IPS-18a (cell line): Measurements from ENCODE around the gene CYBB.

Experiments used
- H3K27ac ChIP-seq: one replicate; pipeline ENCODE4 v1.5.1; 2013; ENCODE audit warnings: low read length
- H3K27me3 ChIP-seq: one replicate; pipeline ENCODE4 v1.6.1; 2013; ENCODE audit warnings: mild to moderate bottlenecking, low read length; ENCODE audit not compliant: control insufficient read depth, insufficient read depth
- H3K36me3 ChIP-seq: one replicate; pipeline ENCODE4 v1.6.1; 2013; ENCODE audit warnings: low read depth, low read length; ENCODE audit not compliant: control insufficient read depth
- H3K4me1 ChIP-seq: one replicate; pipeline ENCODE4 v1.6.1; 2013; ENCODE audit warnings: low read depth, low read length; ENCODE audit not compliant: control insufficient read depth
- H3K4me3 ChIP-seq: one replicate; pipeline ENCODE4 v1.5.1; 2013; ENCODE audit warnings: low read length
- H3K9ac ChIP-seq: one replicate; pipeline ENCODE4 v1.6.1; 2013; ENCODE audit warnings: mild to moderate bottlenecking, low read length, moderate library complexity
- H3K9me3 ChIP-seq: one replicate; pipeline ENCODE4 v1.6.1; 2013; ENCODE audit warnings: low read depth, low read length; ENCODE audit not compliant: control insufficient read depth

The CYBB gene

GRCh38 chrX:37786624-37787422, 7.0 kb downstream of the CYBB start:
- Histone ChIP-seq H3K27me3 (no peaks in the 10 kb centered on the region), H3K4me3 (no peak overlapping the region), H3K36me3 (no peaks in the 10 kb centered on the region), H3K27ac (no peak overlapping the region), H3K9ac (no peak overlapping the region), H3K4me1 (no peaks in the 10 kb centered on the region), H3K9me3 (peaks cover 7% of the 10 kb centered on the region)

- Histone ChIP-seq H3K27me3 (no peaks in the 10 kb centered on the region), H3K4me3 (no peak overlapping the region), H3K9me3 (peaks cover 8% of the 10 kb centered on the region), H3K9ac (no peak overlapping the region), H3K27ac (no peak overlapping the region), H3K4me1 (no peaks in the 10 kb centered on the region), H3K36me3 (no peaks in the 10 kb centered on the region)
Measured at GRCh38 chrX:37787423-37787869, 7.6 kb downstream of the CYBB start.

- H3K9me3 ChIP-seq = peaks cover 48% of the 10 kb centered on the region
- no peak overlapping the region for H3K4me3 ChIP-seq
- no peaks in the 10 kb centered on the region for H3K36me3 ChIP-seq
- H3K9ac ChIP-seq = no peak overlapping the region
- no peaks in the 10 kb centered on the region for H3K27me3 ChIP-seq
- no peak overlapping the region for H3K27ac ChIP-seq
- H3K4me1 ChIP-seq = no peaks in the 10 kb centered on the region
Measured at GRCh38 chrX:37796310-37796709, 16.5 kb downstream of the CYBB start.

DNA sequence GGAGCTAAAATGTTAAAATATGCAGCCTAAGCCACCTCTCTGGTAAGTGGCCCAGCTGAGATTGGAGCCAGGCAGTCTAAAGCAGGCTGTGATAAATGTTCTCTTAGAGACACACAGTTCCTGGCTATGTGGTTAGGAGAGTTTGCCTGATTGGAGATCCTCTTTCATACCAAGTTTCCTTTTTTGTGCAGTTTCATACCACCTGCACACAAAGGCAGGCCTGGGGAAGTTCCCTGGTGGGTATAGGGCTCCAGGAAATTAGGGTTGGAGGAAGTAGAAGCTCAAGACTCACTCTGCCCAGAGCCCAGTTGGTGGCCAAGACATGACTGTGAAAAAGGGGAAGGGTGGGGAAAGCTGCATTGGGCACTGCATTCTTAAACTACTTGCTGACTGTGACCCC, 16.9 kb downstream of the CYBB start:
- H3K36me3 ChIP-seq = no peaks in the 10 kb centered on the region
- H3K27ac ChIP-seq = no peak overlapping the region
- no peak overlapping the region for H3K4me3 ChIP-seq
- no peak overlapping the region for H3K9ac ChIP-seq
- peaks cover 46% of the 10 kb centered on the region for H3K9me3 ChIP-seq
- no peaks in the 10 kb centered on the region for H3K4me1 ChIP-seq
- no peaks in the 10 kb centered on the region for H3K27me3 ChIP-seq

DNA sequence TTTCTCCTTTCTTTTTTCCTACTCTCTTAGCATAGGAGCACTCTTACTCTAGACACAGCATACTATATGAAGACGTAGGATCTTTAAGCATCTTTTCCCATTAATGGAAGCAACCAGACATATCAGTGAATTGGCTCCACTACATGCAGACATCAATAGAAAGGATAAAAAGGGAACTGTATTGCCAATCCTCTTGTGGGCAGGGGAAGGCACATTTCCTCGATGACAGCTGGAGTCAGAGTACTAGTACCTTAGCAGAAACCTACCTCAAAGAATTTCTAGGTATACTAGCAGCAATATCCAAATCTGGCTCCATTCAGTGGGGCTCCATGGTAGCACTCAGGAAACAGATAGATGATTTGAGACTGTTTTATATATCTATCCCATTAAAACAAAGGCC, 20.1 kb downstream of the CYBB start:
- Histone ChIP-seq H3K27me3 (no peaks in the 10 kb centered on the region), H3K36me3 (no peaks in the 10 kb centered on the region), H3K27ac (no peak overlapping the region), H3K9ac (no peak overlapping the region), H3K9me3 (peaks cover 32% of the 10 kb centered on the region), H3K4me3 (no peak overlapping the region), H3K4me1 (no peaks in the 10 kb centered on the region)

- Histone ChIP-seq H3K36me3 (no peaks in the 10 kb centered on the region), H3K9me3 (peaks cover 25% of the 10 kb centered on the region), H3K9ac (no peak overlapping the region), H3K4me1 (no peaks in the 10 kb centered on the region), H3K4me3 (no peak overlapping the region), H3K27me3 (no peaks in the 10 kb centered on the region), H3K27ac (no peak overlapping the region)
Measured at GRCh38 chrX:37800717-37801116, 20.9 kb downstream of the CYBB start.

DNA sequence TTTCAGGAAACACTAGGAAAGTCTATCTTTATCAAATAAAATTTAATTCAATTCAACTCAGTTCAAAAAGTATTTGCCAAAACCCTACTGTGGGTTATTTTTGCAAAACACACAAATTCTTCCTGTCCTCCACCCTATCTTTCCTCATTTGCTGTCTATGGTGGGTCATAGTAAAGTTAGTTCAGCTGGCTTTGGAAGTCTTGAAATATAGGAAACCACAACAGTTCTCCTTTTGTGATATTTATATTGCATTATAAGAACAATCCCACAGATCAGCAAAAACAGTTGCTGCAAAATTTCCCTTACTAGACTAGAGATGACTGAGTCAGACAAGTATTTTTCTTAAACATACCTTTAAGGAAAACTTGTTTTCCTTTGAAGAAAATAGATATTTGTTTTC, 22.2 kb downstream of the CYBB start:
- no peaks in the 10 kb centered on the region for H3K4me1 ChIP-seq
- peaks cover 29% of the 10 kb centered on the region for H3K9me3 ChIP-seq
- H3K4me3 ChIP-seq = no peak overlapping the region
- H3K36me3 ChIP-seq = no peaks in the 10 kb centered on the region
- H3K27ac ChIP-seq = no peak overlapping the region
- H3K27me3 ChIP-seq = no peaks in the 10 kb centered on the region
- H3K9ac ChIP-seq = no peak overlapping the region

GRCh38 chrX:37803057-37803456, 23.2 kb downstream of the CYBB start:
- Histone ChIP-seq H3K9me3 (peaks cover 29% of the 10 kb centered on the region), H3K9ac (no peak overlapping the region), H3K27me3 (no peaks in the 10 kb centered on the region), H3K4me3 (no peak overlapping the region), H3K4me1 (no peaks in the 10 kb centered on the region), H3K27ac (no peak overlapping the region), H3K36me3 (no peaks in the 10 kb centered on the region)

GRCh38 chrX:37809970-37810369, 30.1 kb downstream of the CYBB start:
- Histone ChIP-seq H3K4me1 (no peaks in the 10 kb centered on the region), H3K9ac (no peak overlapping the region), H3K27ac (no peak overlapping the region), H3K9me3 (peaks cover 8% of the 10 kb centered on the region), H3K27me3 (no peaks in the 10 kb centered on the region), H3K36me3 (no peaks in the 10 kb centered on the region), H3K4me3 (no peak overlapping the region)

DNA sequence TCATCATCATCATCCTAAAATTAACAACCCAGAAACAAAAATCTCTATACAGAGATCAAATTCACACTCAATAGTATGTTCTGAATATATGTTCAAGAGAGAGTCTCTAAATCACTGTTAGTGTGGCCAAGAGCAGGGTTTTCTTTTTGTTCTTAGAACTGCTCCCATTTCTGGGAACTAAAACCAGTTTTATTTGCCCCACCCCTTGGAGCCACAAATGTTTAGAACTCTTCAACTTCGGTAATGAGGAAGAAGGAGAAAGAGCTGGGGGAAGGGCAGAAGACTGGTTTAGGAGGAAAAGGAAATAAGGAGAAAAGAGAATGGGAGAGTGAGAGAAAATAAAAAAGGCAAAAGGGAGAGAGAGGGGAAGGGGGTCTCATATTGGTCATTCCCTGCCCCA, 32.3 kb downstream of the CYBB start:
- H3K4me3 ChIP-seq = no peak overlapping the region
- no peaks in the 10 kb centered on the region for H3K36me3 ChIP-seq
- no peak overlapping the region for H3K9ac ChIP-seq
- H3K4me1 ChIP-seq = no peaks in the 10 kb centered on the region
- H3K9me3 ChIP-seq = peaks cover 6% of the 10 kb centered on the region
- H3K27ac ChIP-seq = no peak overlapping the region
- no peaks in the 10 kb centered on the region for H3K27me3 ChIP-seq

- no peak overlapping the region for H3K9ac ChIP-seq
- no peak overlapping the region for H3K27ac ChIP-seq
- no peaks in the 10 kb centered on the region for H3K36me3 ChIP-seq
- no peaks in the 10 kb centered on the region for H3K4me1 ChIP-seq
- no peak overlapping the region for H3K4me3 ChIP-seq
- no peaks in the 10 kb centered on the region for H3K27me3 ChIP-seq
- peaks cover 11% of the 10 kb centered on the region for H3K9me3 ChIP-seq
Measured at GRCh38 chrX:37813570-37813969, 33.7 kb downstream of the CYBB start.

GRCh38 chrX:37815366-37815765, 35.5 kb downstream of the CYBB start:
- no peaks in the 10 kb centered on the region for H3K36me3 ChIP-seq
- no peaks in the 10 kb centered on the region for H3K27me3 ChIP-seq
- H3K4me1 ChIP-seq = no peaks in the 10 kb centered on the region
- peaks cover 11% of the 10 kb centered on the region for H3K9me3 ChIP-seq
- H3K27ac ChIP-seq = no peak overlapping the region
- no peak overlapping the region for H3K9ac ChIP-seq
- no peak overlapping the region for H3K4me3 ChIP-seq
